Stimulated activated naive CD4-positive, alpha-beta T cell (primary cell): ENCODE results near the gene TMEM178B.
"Not testable (repeated sequence)": the region's sequence is repeated elsewhere in the genome, so short reads cannot be mapped to it uniquely, and the experiment has no call there.

ENCODE experiments used
- DNase-seq, 6 experiments: peaks; one replicate each; lab custom pipeline; 2025; lab: John Stamatoyannopoulos, UW

The TMEM178B gene

DNA sequence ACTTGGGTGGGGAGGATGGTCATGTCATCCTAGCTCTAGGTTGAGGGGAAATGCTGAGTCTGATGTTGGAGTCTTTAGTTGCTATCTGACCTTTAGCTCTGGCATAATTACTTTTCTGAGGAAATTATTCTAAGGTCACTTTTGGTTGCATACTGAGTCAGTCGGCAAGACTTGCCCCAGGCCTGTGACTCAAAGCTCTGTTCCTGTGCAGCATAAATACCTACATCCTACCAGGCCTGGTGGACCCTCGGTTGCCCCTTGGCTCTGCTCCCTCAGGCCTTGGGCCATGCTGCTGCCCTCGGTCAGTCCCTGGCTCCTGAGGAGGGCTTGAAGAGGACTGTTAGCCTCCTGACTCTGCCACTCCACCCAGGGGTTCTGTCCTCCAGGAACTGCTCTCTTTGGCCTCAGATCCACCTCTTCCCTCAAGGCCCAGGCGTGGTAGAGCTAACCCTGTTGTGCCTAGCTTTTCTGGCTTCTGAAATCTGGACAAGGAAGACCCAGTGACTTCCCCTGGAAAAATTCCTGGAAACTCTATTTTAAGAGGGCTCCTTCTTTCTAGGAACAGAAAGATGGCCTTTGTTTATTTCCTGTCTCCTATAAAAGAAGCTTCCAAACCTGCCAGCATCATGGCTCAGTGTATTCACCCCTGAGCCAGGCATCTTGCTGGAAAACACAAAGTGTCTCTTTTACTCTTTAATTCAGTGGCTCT, 71.2 kb downstream of the TMEM178B start:
- DNase-seq = no peak

DNA sequence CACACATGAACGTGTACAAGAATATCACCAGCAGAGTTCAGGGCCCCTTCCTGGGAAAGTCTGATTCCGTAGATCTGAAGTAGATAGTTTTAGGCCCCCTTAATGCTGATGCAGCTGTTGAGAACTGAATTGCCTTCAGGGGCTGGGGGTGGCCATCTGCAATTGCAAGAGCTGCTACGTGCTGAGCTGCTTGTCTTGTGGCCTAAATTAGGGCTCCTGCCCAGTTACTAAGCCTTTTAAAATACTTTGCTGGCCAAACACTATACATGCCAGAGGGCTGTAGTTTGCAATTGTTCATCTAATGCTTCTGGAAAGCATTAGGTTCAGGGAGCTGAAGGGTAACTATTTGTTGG, 71.7 kb downstream of the TMEM178B start:
- DNase-seq = no peak

DNA sequence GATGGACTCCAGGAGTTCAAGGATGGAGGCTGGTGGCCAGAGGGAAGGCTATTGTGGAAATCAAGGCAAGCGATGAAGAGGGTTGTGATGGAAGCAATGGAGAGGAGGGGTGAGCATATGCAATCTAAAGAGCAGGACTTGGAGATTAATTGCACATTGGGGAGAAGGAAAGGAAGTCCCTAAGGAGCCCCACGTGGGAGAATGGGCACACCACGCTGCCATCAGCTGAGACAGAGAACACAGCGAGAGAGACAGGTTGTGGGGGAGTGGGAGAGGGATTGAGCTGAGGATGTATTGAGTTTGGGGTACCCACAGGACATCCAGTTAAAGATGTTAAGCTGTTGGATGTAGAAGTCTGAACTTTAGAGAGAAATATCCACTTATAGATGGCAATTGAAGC, 73.6 kb downstream of the TMEM178B start:
- DNase-seq = no peak

DNA sequence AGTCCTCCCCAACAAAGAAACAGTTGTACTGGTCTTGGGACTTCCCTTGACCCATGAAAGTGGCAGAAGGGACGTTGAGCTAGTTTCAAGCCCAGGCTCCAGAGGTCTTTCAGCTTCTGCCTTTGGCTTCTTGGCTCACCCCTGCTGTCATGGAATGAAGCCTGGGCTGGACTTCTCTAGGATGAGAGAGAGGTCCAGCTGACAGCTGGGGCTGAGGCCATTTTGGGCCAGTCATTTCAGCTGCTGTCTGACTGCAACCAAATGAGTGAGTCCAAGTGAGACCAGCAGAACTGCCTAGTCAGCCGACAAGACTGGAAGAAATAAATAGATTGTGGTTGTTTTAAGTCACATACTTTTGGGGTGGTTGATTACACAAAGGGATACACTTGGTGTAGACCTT, 76.6 kb downstream of the TMEM178B start:
- DNase-seq = no peak

DNA sequence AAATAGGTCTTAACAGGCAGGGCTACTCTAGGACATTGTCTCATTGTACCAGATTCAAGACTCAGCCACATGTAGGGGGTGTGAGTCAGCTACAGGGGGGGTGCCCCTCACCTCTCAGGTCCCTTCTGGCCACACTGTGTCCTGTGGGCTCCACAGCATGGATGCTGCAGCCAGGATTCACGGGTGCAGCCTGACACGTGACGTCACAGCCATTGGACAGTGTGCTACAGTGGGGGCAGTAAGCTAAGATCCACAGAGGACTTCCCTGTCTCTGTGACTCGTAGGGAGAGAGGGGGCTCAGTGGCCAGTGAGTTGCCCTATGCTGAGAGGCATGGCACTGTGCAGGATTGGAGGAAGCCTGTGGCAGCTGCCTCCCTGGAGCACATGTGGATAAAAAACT, 77.9 kb downstream of the TMEM178B start:
- no peak for DNase-seq

GRCh38 chr7:141153231-141153630, 79.4 kb downstream of the TMEM178B start:
- DNase-seq = no peak

- no peak for DNase-seq
These were observed 80.4 kb downstream of the TMEM178B start for GRCh38 chr7:141154131-141154732.

DNA sequence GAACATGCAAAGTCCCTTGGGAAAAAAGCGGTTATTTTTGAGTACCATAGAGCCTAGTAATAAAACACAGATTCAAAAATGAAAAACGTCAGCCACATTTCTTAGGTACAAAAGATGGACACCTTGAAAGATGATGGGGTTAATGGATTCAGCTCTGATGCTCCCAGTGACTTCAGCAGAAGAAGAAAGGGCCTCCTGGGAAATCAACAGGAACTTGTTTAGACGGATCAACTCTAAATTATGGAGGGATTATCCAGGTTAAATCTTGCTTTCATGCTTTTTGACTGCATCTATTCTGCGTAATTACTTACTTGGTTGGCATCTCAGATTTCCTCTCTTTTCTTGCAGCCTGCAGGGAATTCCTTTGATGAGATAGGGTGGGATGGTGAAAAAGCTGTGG, 82.5 kb downstream of the TMEM178B start:
- DNase-seq = no peak

DNA sequence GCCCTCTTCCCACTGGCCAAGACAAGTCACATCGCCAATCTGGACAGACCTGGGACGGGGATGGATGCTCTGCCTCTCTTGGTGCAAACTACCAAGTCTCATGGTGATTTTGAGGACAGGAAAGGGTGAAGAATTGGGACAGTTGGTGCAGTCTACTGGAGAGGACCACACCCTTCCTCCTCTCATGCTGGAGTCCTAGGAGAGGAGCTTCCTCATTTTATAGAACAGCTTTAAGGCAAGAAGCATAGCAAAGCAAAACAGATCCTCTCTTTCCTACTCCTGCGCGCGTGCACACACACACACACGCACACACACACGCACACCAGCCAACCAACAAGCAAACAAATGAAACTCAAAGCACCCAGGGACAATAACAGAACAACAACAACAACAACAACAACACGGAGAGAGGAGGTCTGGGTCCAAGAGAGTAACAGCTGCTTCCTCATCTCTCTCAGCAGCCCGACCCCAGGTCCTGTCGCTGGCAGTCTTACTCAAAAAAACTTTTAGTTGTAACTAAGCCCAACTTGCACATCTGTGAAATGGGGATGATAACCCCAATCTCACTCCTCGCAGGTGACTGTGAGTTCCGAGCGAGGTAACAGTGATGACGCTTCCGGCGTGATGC, 83.4 kb downstream of the TMEM178B start:
- no peak for DNase-seq

- no peak for DNase-seq
These were observed 84.7 kb downstream of the TMEM178B start for GRCh38 chr7:141158561-141158960.

DNA sequence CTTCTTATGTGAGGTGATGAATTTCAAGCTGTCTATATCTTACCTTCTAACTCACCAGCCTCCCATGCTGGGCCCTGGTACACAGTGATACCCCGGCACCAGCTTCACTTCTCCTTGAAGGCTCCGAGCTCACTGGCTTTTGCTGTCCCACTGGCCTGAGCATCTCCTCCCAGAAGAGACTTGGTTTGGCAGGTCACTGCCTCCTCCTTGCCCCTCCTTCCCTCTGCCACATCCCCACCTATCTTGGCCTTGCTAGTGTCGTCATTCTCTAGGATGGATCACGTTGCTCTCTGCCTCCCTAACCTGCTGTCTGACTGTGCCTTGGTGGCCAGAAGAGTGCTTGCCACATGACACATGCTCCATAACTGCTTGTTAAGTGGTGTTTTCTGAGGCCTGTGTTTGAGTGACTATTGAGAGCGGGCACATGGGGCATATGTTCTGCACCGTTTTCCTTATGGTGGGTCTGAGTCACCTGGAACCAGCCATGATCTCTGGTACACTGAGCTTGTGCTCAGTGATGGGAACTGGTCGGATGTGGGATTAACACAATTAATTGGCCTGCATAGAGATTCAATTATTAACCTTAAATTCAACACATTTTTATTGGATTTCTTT, 86.5 kb downstream of the TMEM178B start:
- DNase-seq = no peak

DNA sequence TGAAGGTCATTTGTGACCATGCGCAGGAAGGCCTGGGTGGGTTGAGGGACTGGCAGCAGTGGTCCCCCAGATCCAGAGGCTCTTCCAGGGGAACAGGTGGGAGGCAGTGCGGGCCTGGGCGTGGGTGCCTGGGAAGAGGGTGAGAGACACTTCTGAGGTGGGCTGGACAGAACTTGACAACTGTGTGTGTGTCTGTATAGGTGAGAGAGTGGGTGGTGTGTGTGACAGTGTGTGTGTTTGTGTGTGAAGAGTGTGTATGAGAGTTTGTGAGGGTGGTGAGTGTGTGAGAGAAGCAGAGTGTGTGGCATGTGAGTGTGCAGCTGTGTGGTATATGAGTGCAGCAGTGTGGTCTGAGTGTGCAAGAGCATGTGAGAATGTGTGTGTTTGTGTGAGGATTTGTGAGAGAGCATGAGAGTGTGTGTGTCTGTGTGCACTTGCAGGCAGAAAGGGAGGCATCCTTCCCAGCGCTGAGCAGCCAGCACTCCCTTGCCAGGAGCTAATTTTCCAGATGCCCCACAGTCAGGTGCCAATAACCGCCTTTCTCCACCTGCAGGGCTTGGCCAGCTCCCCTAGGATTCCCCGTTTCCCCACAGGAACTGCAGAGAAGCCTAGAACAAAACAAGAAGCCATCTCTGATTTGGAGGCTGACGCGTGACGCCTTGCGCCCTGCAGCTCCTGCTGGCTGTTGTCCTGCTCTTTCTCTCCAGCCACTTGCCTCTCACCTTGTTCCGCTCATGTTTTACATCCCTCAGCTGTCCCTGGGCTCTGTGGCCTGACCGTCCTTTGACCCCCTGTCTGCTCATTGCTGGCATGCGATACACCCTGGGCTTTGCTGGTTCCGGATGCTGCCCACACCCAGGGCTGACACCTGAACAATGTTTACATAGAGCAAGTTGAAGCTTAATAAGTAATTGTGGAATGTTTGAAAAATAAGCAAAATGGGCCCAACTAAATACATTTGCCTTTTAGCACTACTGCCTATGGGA, 88.0 kb downstream of the TMEM178B start:
- DNase-seq = no peak

DNA sequence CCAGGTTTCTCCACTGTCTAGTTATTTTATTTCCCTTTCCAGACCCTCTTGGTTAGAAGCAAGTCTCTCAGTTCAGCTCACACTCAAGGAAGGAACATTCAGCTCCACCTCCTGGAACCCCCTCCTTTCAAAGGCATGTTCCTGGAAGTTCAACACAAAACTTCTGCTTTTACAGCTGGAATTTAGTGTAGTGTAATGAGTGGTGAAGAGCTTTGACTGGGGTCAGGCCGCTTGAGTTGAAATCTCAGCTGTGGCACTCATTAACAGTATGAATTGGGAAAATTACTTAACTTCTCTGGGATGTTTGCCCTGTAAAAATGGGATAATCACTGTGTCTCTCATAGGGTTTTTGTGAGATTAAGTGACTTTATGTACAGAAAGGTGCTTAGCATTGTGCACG, 91.7 kb downstream of the TMEM178B start:
- DNase-seq = no peak

GRCh38 chr7:141166926-141167325, 93.1 kb downstream of the TMEM178B start:
- no peak for DNase-seq

GRCh38 chr7:141167381-141167964, 93.6 kb downstream of the TMEM178B start:
- DNase-seq = no peak

GRCh38 chr7:141169157-141169556, 95.3 kb downstream of the TMEM178B start:
- not testable (repeated sequence) for DNase-seq

DNA sequence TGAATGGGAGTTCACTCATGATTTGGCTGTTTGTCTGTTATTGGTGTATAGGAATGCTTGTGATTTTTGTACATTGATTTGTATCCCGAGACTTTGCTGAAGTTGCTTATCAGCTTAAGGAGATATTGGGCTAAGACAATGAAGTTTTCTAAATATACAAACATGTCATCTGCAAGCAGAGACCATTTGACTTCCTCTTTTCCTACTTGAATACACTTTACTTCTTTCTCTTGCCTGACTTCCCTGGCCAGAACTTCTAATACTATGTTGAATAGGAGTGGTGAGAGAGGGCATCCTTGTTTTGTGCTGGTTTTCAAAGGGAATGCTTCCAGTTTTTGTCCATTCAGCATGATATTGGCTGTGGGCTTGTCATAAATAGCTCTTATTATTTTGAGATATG, 101.9 kb downstream of the TMEM178B start:
- not testable (repeated sequence) for DNase-seq

GRCh38 chr7:141177120-141177519, 103.3 kb downstream of the TMEM178B start:
- not testable (repeated sequence) for DNase-seq

GRCh38 chr7:141178486-141179135, 104.7 kb downstream of the TMEM178B start:
- no peak for DNase-seq

DNA sequence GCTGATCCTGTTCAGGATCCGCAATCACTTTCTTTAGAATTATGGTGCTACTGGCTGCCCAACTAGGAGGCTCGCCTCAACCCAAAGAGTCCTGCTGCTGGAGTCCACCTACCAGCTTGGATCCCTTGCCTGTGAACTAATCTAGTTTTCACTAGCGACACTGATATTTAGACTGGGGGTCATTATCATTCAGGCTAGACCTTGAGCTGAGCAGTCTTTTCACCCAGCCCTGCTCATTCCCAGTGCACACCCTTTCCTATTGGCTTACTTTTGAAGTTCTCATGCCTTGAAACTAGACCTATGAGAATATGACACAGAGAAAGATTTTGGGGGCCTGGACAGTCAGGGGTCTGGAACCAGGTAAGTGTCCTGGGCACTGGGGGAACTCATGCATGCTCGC, 107.9 kb downstream of the TMEM178B start:
- DNase-seq = no peak
